Testis (tissue), 2 donors: Measurements from ENCODE around the gene FYB1.

Source experiments
- POLR2A ChIP-seq: fragments of 450-650 bp; IDR thresholded peaks from one replicate; pipeline ENCODE4 v1.6.1; 2017; ENCODE audit warnings: antibody characterized with exemption, mild to moderate bottlenecking, moderate library complexity
- TF ChIP-seq, protein P1 (sequence below), 3 experiments: fragments of 450-650 bp in 2 of 3; fragments of 200-600 bp in 1 of 3; sonication (generic) in 1 of 3; IDR thresholded peaks; one replicate each; pipeline ENCODE4 v1.5.1; 2016 to 2019; ENCODE audit warnings: antibody characterized with exemption in 3 of 3, mild to moderate bottlenecking in 2 of 3, moderate library complexity in 1 of 3

DNA sequence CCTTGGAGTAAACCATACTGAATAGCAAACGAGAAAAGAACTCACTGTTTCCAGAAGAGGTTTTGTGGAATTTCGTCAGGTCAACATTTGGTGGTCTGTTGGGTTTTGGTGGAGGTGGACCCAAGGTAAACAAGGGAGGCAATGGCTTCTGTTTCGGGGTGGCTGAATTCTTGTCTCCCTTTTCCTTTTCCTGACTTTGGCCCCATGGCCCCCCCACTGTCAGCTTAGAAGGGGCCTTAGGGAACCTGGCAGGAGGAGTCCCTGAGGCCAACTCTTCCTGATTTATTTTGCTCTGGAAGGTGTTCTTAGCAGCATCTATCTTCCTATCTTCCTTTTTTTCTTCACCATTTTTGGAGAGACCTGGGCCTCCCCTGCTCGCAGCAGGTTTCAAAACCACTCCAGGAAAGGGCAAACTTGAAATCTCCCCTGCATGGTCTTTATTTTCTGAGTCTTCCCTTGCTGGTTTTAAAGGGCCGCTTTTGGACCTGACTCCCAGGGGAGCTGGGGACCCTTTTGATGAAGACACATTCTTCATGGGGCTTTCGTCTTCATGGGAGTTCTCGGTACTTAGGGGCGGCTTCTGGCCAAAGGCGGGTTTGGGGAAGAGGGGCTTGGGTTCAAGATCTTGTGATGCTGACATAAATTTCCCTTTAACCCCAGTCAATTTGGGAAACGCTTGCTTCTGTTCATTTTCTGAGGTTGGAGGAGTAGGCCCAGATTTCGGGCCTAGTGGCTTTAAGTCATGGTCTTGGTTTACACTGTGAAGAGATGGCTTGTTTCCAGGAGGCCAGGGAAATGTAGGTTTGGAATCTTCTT is 17.4 kb downstream of the FYB1 start:
- TF ChIP-seq, protein P1, sequence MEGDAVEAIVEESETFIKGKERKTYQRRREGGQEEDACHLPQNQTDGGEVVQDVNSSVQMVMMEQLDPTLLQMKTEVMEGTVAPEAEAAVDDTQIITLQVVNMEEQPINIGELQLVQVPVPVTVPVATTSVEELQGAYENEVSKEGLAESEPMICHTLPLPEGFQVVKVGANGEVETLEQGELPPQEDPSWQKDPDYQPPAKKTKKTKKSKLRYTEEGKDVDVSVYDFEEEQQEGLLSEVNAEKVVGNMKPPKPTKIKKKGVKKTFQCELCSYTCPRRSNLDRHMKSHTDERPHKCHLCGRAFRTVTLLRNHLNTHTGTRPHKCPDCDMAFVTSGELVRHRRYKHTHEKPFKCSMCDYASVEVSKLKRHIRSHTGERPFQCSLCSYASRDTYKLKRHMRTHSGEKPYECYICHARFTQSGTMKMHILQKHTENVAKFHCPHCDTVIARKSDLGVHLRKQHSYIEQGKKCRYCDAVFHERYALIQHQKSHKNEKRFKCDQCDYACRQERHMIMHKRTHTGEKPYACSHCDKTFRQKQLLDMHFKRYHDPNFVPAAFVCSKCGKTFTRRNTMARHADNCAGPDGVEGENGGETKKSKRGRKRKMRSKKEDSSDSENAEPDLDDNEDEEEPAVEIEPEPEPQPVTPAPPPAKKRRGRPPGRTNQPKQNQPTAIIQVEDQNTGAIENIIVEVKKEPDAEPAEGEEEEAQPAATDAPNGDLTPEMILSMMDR (IDR thresholded peaks at IDR 0.05) = no peak
- TF ChIP-seq POLR2A = no peak
